ENCODE data around the gene SERPINE3. TPM values are rescaled to one million over a fixed set of nuclear protein-coding genes. Genes with fewer than 3 reads are reported as not detected.
A peak's percentile ranks its signal among the peaks of the same experiment; 100 is the strongest.

SERPINE3 gene
- total and polyA plus RNA-seq, 3 experiments from 2014 or later = not detected

DNA sequence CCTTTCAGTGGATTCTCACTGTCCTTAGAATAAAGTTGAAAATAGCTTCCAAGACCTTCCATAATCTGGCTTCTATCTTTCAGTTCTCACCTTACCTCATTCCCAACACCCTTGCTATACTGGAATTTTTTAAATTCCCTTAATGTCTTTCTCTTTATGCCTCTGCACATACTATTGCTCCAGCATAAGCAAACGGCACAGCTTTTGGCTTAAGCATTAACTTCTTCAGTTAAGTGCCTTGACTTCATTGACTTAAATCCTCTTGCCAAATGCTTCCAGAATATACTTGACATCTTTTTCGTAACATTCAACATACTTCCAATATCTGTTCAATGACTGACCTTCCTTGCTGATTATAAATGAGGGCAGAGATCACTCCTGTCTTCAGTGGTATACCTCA is 34.0 kb downstream of the SERPINE3 start:
- Mint-ChIP-seq H3K4me1 (no peaks in the 10 kb centered on the region), H3K36me3 (peaks cover 9 to 28% (median 20%) of the 10 kb centered on the region in 3 donors), H3K9me3 (no peaks in the 10 kb centered on the region), H3K27ac (peak overlapping the region in 1 of 8 donors; percentile 56), H3K27me3 (no peaks in the 10 kb centered on the region), H3K4me3 (no peak overlapping the region)
- Histone ChIP-seq H3K4me3 (ENCODE audit: low read length) (no peak overlapping the region), H3K9me3 (ENCODE audit: low read length) (no peaks in the 10 kb centered on the region), H3K36me3 (ENCODE audit: insufficient read depth, low read length) (peaks cover 50% of the 10 kb centered on the region), H3K27me3 (ENCODE audit: insufficient read depth, low read length, poor library complexity, severe bottlenecking) (no peaks in the 10 kb centered on the region), H3K27ac (ENCODE audit: low read depth, low read length) (no peak overlapping the region), H3K4me1 (ENCODE audit: insufficient read depth, low read length) (no peaks in the 10 kb centered on the region)
- no peak for DNase-seq
- CTCF ChIA-PET = no interaction called here
- POLR2A ChIA-PET = no interaction called here

- peak overlapping the region in 1 of 8 donors; percentile 17 for H3K27ac Mint-ChIP-seq
- CTCF ChIA-PET = no interaction called here
- Histone ChIP-seq H3K9me3 (ENCODE audit: low read length) (no peaks in the 10 kb centered on the region), H3K4me3 (ENCODE audit: low read length) (no peak overlapping the region), H3K27ac (ENCODE audit: low read depth, low read length) (no peak overlapping the region), H3K4me1 (ENCODE audit: insufficient read depth, low read length) (no peaks in the 10 kb centered on the region), H3K27me3 (ENCODE audit: insufficient read depth, low read length, poor library complexity, severe bottlenecking) (no peaks in the 10 kb centered on the region), H3K36me3 (ENCODE audit: insufficient read depth, low read length) (peaks cover 16% of the 10 kb centered on the region)
- POLR2A ChIA-PET = no interaction called here
- H3K4me3 Mint-ChIP-seq = no peak overlapping the region
- H3K9me3 Mint-ChIP-seq = no peaks in the 10 kb centered on the region
- H3K27me3 Mint-ChIP-seq = no peaks in the 10 kb centered on the region
- H3K4me1 Mint-ChIP-seq = peaks cover 0 to 4% (median 0%) of the 10 kb centered on the region in 3 donors
- H3K36me3 Mint-ChIP-seq = peaks cover 4 to 56% (median 16%) of the 10 kb centered on the region in 3 donors
- no peak for DNase-seq
Measured at GRCh38 chr13:51380269-51380668, 40.8 kb downstream of the SERPINE3 start.

DNA sequence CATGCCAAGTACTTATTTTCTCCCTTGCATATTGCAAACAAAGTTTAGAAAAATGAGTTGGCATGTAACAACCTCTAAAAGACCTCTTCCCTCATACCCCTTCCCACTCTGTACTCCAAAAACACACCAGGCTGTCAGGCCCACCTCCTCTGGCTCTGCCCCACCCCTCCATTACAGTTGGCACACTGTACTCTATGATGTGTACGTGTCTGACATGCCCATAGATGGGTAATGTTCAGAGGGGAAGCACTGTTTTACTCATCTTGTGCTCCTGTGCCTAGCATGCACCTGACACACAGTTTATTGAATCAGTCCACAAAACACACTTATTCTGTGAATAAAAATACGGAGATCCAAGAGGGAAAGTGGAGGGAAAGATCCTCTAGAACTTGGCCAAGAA is 45.6 kb downstream of the SERPINE3 start:
- Mint-ChIP-seq H3K4me1 (peaks cover 4 to 24% (median 13%) of the 10 kb centered on the region in 3 donors), H3K4me3 (no peak overlapping the region), H3K27me3 (no peaks in the 10 kb centered on the region), H3K36me3 (peaks cover 4 to 39% (median 7%) of the 10 kb centered on the region in 3 donors), H3K27ac (no peak overlapping the region), H3K9me3 (no peaks in the 10 kb centered on the region)
- Histone ChIP-seq H3K36me3 (ENCODE audit: insufficient read depth, low read length) (peaks cover 13% of the 10 kb centered on the region), H3K4me1 (ENCODE audit: insufficient read depth, low read length) (no peaks in the 10 kb centered on the region), H3K27ac (ENCODE audit: low read depth, low read length) (no peak overlapping the region), H3K4me3 (ENCODE audit: low read length) (no peak overlapping the region), H3K27me3 (ENCODE audit: insufficient read depth, low read length, poor library complexity, severe bottlenecking) (no peaks in the 10 kb centered on the region), H3K9me3 (ENCODE audit: low read length) (no peaks in the 10 kb centered on the region)
- CTCF ChIA-PET = no interaction called here
- no peak for DNase-seq
- POLR2A ChIA-PET = no interaction called here

- Histone ChIP-seq H3K4me1 (ENCODE audit: insufficient read depth, low read length) (peaks cover 12% of the 10 kb centered on the region), H3K9me3 (ENCODE audit: low read length) (no peaks in the 10 kb centered on the region), H3K36me3 (ENCODE audit: insufficient read depth, low read length) (no peaks in the 10 kb centered on the region), H3K27me3 (ENCODE audit: insufficient read depth, low read length, poor library complexity, severe bottlenecking) (no peaks in the 10 kb centered on the region), H3K4me3 (ENCODE audit: low read length) (no peak overlapping the region), H3K27ac (ENCODE audit: low read depth, low read length) (no peak overlapping the region)
- Mint-ChIP-seq H3K4me1 (peaks cover 55 to 65% (median 63%) of the 10 kb centered on the region in 3 donors), H3K27ac (peak overlapping the region in 1 of 8 donors; percentile 10), H3K9me3 (no peaks in the 10 kb centered on the region), H3K36me3 (peaks cover 0 to 24% (median 6%) of the 10 kb centered on the region in 3 donors), H3K4me3 (no peak overlapping the region), H3K27me3 (no peaks in the 10 kb centered on the region)
- DNase-seq = no peak
- ChIA-PET CTCF (no interaction called here), POLR2A (no interaction called here)
Measured at GRCh38 chr13:51394724-51395123, 55.2 kb downstream of the SERPINE3 start.

- H3K9me3 Mint-ChIP-seq = no peaks in the 10 kb centered on the region
- H3K27ac Mint-ChIP-seq = peak overlapping the region in 5 of 8 donors; percentile 1 to 13 (median 9)
- Histone ChIP-seq H3K9me3 (ENCODE audit: low read length) (no peaks in the 10 kb centered on the region), H3K4me3 (ENCODE audit: low read length) (no peak overlapping the region), H3K27ac (ENCODE audit: low read depth, low read length) (no peak overlapping the region), H3K27me3 (ENCODE audit: insufficient read depth, low read length, poor library complexity, severe bottlenecking) (no peaks in the 10 kb centered on the region), H3K36me3 (ENCODE audit: insufficient read depth, low read length) (no peaks in the 10 kb centered on the region), H3K4me1 (ENCODE audit: insufficient read depth, low read length) (peaks cover 12% of the 10 kb centered on the region)
- H3K4me1 Mint-ChIP-seq = peaks cover 67 to 74% (median 73%) of the 10 kb centered on the region in 3 donors
- no peak overlapping the region for H3K4me3 Mint-ChIP-seq
- H3K27me3 Mint-ChIP-seq = no peaks in the 10 kb centered on the region
- no peak for DNase-seq
- peaks cover 0 to 24% (median 6%) of the 10 kb centered on the region in 3 donors for H3K36me3 Mint-ChIP-seq
- ChIA-PET CTCF (no interaction called here), POLR2A (no interaction called here)
Measured at GRCh38 chr13:51396352-51396751, 56.9 kb downstream of the SERPINE3 start.

- no peak for DNase-seq
- H3K9me3 ChIP-seq (ENCODE audit: low read length) = no peaks in the 10 kb centered on the region
- peak overlapping the region in 6 of 8 donors; percentile 8 to 74 (median 23) for H3K27ac Mint-ChIP-seq
- peaks cover 12% of the 10 kb centered on the region for H3K4me1 ChIP-seq (ENCODE audit: insufficient read depth, low read length)
- peak overlapping the region in 1 of 7 donors; percentile 29 for H3K4me3 Mint-ChIP-seq
- no peak overlapping the region for H3K27ac ChIP-seq (ENCODE audit: low read depth, low read length)
- ChIA-PET CTCF (no interaction called here), POLR2A (interaction anchor here (0.6 kb wide), 1 partner anchor 397 kb away, joined by 3 read pairs; no protein-coding TSS in a partner anchor)
- no peaks in the 10 kb centered on the region for H3K36me3 ChIP-seq (ENCODE audit: insufficient read depth, low read length)
- H3K4me1 Mint-ChIP-seq = peaks cover 66 to 75% (median 72%) of the 10 kb centered on the region in 3 donors
- no peaks in the 10 kb centered on the region for H3K27me3 Mint-ChIP-seq
- H3K9me3 Mint-ChIP-seq = no peaks in the 10 kb centered on the region
- H3K4me3 ChIP-seq (ENCODE audit: low read length) = no peak overlapping the region
- peaks cover 0 to 26% (median 8%) of the 10 kb centered on the region in 3 donors for H3K36me3 Mint-ChIP-seq
- H3K27me3 ChIP-seq (ENCODE audit: insufficient read depth, low read length, poor library complexity, severe bottlenecking) = no peaks in the 10 kb centered on the region
Measured at GRCh38 chr13:51397262-51397941, 57.9 kb downstream of the SERPINE3 start.

GRCh38 chr13:51405176-51405575 is 65.7 kb downstream of the SERPINE3 start:
- ChIA-PET CTCF (no interaction called here), POLR2A (no interaction called here)
- H3K36me3 ChIP-seq (ENCODE audit: insufficient read depth, low read length) = no peaks in the 10 kb centered on the region
- no peak for DNase-seq
- no peaks in the 10 kb centered on the region for H3K4me1 ChIP-seq (ENCODE audit: insufficient read depth, low read length)
- H3K9me3 ChIP-seq (ENCODE audit: low read length) = no peaks in the 10 kb centered on the region
- Mint-ChIP-seq H3K36me3 (peaks cover 11 to 42% (median 18%) of the 10 kb centered on the region in 3 donors), H3K27me3 (no peaks in the 10 kb centered on the region), H3K4me3 (no peak overlapping the region), H3K9me3 (no peaks in the 10 kb centered on the region), H3K27ac (peak overlapping the region in 4 of 8 donors; percentile 4 to 38 (median 18)), H3K4me1 (peaks cover 65 to 81% (median 79%) of the 10 kb centered on the region in 3 donors)
- no peaks in the 10 kb centered on the region for H3K27me3 ChIP-seq (ENCODE audit: insufficient read depth, low read length, poor library complexity, severe bottlenecking)
- H3K27ac ChIP-seq (ENCODE audit: low read depth, low read length) = no peak overlapping the region
- no peak overlapping the region for H3K4me3 ChIP-seq (ENCODE audit: low read length)

DNA sequence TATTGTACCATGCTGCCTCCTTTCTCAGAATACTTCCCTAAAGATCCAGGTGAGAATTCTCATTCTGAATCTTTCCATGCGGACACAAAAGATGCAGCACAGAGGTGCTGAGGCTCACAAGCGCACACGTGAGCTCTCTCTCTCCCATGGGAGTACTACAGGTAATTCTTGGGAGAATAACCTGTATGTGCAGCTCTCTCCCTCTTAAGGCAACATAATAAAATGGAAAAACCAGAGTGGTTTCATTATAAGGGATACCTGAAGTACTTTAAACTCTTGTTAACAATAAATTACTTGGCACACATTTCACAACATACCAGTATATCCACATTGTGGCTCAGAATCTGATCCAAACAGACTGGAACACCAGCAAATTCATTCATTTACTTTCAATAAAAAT is 72.9 kb downstream of the SERPINE3 start:
- peaks cover 46 to 76% (median 72%) of the 10 kb centered on the region in 3 donors for H3K4me1 Mint-ChIP-seq
- Histone ChIP-seq H3K4me3 (ENCODE audit: low read length) (no peak overlapping the region), H3K4me1 (ENCODE audit: insufficient read depth, low read length) (peaks cover 4% of the 10 kb centered on the region), H3K36me3 (ENCODE audit: insufficient read depth, low read length) (no peaks in the 10 kb centered on the region), H3K27ac (ENCODE audit: low read depth, low read length) (no peak overlapping the region), H3K9me3 (ENCODE audit: low read length) (no peaks in the 10 kb centered on the region), H3K27me3 (ENCODE audit: insufficient read depth, low read length, poor library complexity, severe bottlenecking) (no peaks in the 10 kb centered on the region)
- ChIA-PET POLR2A (no interaction called here), CTCF (no interaction called here)
- H3K27ac Mint-ChIP-seq = peak overlapping the region in 5 of 8 donors; percentile 9 to 50 (median 20)
- no peaks in the 10 kb centered on the region for H3K27me3 Mint-ChIP-seq
- peaks cover 18 to 61% (median 25%) of the 10 kb centered on the region in 3 donors for H3K36me3 Mint-ChIP-seq
- peaks cover 0 to 6% (median 0%) of the 10 kb centered on the region in 5 donors for H3K9me3 Mint-ChIP-seq
- H3K4me3 Mint-ChIP-seq = no peak overlapping the region
- no peak for DNase-seq
